Measurements from ENCODE around the gene RAB3C.

Gene RAB3C

GRCh38 chr5:58825441-58825840 lies 242.6 kb downstream of the RAB3C start:
- no peak for DNase-seq

- DNase-seq: no peak
Observed at GRCh38 chr5:58825899-58826298, 243.0 kb downstream of the RAB3C start.

DNA sequence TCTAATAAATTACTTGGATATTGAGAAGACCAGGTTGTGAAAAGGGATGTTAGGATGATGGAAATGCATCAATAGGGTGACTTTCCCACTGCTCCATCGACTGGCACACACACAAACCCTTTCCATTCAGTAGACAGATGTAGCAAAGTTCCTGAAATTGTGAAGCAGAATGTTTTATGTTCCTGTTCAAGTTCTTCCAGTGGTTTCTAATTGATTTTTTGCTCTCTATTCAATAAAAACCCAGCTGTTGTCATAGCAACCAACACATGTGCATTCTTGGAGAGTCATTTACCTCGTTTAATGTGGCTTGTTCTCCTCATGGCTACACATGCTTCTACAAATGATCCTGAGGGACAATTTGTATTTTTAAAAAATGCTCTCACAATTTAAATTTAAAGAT lies 244.6 kb downstream of the RAB3C start:
- no peak for DNase-seq

DNA sequence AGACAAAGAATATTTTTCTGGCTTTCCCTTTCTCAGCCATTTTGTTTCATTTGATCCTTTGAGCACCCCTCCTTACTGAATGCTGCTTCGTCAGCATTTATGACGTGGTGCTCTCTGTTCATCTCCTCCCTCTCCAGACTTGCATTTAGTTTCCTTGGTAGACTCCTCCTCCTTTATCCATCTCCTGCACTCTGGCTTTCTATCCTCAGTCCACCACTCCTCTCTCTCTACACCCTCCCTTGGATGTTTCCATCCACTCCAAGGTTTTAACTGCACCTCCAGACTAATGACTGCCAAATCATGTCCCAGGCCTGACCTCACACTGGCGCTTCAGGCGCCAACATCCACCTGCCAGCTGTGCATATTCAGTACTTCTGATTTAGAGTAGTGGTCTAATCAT lies 245.4 kb downstream of the RAB3C start:
- no peak for DNase-seq

GRCh38 chr5:58834242-58835225 lies 251.7 kb downstream of the RAB3C start:
- DNase-seq: no peak

DNA sequence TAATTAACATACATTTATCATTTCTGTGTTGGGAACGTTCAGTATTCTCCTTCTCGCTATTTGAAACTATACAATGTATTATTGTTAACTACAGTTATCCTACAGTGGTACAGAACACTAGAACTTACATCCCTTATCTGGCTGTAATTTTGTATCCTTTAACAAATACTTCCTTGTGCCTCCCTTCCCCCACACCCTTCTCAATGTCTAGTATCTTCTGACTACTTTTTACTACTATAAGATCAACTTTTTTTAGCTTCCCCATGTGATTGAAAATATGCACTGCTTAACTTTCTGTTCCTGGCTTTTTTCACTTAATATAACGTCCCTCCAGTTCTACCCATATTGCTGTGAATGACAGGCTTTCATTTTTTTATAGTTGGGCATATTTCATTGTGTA lies 253.5 kb downstream of the RAB3C start:
- DNase-seq: no peak

DNA sequence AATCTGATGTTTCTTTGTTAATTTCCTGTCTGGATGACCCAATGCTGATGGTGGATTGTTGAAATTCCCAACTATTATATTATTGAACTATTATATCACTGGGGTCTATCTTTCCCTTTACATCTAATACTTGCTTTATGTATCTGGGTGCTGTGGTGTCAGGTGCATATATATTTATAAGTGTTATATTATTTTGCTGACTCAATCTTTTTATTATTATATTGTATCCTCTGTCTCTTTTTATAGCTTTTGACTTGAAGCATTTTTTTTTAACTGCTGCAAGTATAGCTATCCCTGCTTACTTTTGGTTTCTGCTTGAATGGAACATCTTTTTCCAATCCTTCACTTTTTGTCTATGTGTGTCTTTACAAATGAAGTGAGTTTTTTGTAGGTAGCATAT lies 255.9 kb downstream of the RAB3C start:
- DNase-seq: no peak

DNA sequence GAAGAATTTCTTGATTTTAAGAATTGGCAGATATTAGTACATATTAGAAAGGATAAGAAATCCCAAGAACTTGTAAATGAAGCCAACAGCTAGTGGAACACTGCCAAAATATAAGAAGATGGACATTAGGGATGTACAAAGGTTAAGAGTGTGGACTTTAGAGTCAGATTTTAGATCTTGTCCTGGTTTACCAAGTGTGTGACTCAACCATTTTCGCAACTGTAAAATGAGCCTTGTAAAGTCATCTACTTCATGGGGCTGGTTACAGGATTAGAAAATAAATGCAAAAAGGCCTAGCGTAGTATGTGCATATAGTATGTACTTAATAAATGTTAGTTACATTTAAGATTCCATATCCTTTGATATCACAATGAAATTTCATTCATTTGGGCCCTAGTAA lies 260.0 kb downstream of the RAB3C start:
- no peak for DNase-seq

- DNase-seq: no peak
Observed at GRCh38 chr5:58844395-58844794, 261.5 kb downstream of the RAB3C start.

- DNase-seq: no peak
Observed at GRCh38 chr5:58847041-58847440, 264.2 kb downstream of the RAB3C start.

GRCh38 chr5:58849223-58849622 lies 266.3 kb downstream of the RAB3C start:
- DNase-seq: no peak

DNA sequence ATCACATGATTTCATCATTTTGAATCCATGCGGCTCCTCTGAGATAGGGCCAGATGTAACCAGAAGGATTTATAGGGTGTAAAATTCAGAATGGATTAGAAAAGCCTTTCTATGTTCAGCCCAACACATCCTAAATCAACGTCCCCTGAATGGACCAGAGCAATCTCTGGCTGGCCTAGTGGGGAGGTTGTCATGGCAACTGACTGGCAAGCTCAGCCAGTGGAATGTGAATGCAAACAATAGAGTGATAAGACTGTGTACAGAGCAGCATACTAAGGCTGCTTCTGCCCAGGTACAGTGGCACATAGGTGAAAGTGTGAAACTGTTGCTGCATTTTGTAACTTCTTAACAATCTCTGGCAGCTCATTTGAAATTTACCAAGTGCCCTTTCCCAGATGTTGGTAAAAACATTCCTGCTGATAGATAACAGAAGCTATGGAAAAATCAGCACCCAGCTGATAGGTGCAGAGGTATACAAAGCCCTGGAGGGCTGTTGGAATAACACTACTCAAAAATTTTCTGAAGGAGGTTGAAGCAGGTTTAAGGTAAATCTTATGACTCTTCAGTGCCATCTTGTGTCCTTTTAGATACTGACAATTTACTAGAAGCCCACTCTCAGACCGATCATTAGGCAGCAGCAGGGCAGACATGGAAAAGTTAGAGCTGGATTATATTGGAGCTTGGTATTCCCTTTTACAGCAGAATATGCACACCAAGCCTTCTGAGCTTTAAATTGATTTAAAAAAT lies 267.2 kb downstream of the RAB3C start:
- DNase-seq: peak in 15 of 58 donors; percentile 0 to 22 (median 10)

- no peak for DNase-seq
Observed at GRCh38 chr5:58851153-58851552, 268.3 kb downstream of the RAB3C start.

DNA sequence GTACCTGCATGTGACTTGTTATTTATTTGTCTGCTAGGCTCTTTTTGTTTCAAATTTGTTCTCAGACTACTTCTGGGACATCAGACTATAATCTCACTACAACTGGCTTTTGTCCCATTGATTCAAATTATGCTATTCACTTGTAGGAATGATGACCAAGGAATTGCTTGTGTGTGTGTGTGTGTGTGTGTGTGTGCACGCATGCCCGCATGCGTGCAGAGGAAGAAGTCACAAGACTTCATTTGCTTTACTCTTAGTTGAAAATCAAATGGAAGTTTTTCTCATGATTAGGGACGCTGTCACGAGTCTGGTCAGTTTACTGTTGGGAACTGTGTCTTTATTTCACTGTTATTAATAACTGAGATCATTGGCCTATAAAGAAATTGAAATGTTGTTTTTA lies 268.7 kb downstream of the RAB3C start:
- DNase-seq: no peak

DNA sequence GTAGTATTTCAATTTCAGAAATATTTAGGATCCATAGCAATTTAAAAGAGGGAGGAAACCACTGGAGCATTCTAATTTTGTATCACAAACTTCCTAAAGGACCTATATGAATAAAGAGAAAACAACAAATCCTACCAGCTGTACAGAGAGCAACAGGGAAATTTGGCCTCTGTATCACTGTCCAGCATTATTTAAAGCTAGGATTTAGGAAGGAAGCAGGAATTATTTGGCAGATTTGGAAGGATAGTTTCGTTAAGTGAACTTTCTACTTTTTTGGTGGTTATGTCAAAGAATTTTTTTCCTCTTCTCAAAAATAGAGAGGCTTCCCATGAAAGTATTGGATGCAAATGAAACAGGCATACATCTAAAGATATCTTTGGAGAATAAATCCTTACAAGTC lies 269.7 kb downstream of the RAB3C start:
- no peak for DNase-seq

DNA sequence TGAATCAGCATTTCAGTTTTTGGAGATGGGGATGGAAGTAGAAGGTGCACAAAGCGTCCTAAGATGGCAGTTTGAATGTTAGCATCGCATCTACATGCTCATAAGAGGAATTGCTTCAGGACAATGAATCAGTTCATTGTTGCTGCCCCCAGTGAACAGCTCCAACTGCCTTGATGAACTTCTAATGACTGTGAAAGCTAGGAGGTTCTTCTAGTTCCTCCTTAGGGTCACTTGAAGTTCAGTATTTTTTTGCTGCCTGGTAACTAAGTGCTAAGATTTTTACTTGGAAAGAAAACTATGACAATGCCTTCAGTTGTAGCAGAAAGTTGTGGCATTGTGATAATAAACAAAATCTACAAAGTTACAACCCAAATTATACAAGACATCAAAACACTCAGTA lies 271.6 kb downstream of the RAB3C start:
- no peak for DNase-seq

DNA sequence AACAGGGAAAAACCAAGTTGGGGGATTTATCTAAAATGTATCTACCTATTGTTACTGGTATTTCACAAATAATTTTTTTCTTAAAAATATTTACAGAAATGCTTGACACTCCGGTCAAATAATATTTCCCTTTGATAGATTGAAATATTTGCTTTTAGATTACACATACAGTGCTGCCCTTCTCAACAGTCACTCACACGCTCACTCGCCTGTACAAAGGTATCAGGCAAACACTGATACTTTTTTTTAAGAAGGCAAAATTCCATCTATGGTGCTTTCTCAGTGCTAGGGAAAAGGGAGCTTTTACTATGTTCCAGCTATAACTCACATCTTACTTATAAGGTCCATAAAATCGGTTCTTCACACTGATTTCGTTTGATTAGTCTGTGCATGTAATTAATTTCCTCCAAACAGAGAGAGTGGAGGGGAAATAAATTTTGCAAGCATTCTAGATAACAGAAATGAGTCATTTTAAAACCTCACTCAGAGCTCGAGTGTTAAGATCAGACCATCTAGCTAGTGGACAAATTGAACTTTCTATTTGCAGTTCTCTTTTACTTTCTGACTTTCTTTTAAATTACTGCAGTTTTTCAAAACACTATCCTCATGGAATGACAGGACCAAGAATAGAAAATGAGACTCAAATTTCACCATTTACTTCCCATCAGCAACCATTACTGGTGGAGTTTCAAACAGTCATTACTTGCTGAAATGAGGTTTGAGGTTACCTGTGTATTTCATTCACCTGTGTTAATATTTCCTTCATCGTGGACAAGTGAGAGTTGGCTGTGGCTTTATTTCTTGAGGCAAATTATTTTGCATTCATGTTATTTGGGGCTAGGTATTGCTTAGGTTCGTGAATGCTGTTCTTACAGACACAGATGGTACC lies 273.2 kb downstream of the RAB3C start:
- no peak for DNase-seq

GRCh38 chr5:58857609-58858008 lies 274.7 kb downstream of the RAB3C start:
- DNase-seq: no peak

DNA sequence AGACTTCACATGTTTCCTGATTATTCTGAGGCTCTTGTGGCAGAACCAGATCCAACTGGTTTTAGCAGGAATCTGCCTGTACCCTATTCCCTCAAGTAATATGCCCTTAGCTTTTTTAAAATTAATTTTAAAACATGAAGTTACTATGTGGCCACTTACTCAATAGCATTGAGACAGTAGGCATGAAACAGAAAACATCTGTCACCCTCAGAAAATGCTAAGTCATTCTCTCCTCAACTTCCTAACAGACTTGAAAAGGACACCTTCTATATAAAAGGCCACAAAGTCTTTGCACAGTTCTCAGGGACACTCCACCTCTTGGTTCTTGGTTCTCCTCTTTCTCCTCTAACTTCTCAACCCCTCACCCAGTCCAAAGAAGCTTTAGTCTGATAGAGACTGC lies 277.8 kb downstream of the RAB3C start:
- no peak for DNase-seq

DNA sequence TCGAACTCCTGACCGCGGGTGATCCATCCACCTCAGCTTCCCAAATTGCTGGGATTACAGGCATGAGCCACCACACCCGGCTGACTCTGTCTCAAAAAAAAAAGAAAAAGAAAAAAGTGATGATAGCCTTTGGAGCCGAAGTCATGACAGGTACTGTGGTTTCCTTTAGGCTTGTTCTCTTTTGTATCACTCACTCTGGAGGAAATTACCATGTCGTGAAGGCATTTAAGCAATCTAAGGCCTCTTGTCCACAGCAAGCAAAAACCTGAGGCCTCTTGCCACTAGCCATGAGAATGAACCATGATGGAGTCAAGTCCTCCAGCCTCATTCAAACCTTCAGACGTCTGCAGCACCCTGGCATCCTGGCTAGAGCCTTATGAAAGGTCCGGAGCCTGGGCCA lies 286.1 kb downstream of the RAB3C start:
- no peak for DNase-seq

DNA sequence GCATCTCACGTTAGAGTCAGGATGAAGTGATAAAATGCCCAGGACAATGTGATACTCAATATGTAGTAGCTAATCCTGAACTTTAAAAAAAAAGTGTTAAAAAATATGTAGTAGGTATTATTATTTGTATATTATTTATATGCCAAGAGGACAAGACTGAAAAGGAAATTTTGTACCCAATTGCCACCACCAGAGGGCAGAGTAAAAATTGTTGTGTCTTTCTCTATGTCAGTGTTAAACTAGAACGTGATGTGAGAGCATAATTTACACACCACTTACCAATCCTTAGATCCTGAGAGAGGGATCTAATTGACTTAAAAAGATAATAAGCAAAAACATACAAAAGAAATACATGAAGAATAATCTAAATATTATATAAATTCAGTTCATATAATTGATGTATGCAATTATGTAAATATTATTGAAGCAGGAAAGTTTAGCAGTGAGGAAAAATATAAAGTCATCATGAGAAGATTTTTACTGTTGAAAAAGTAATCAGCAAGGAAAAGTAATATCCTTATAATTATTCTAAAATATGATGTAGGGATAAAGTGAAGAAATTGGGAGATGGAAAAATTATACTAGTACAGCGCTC lies 288.9 kb downstream of the RAB3C start:
- peak in 1 of 58 donors; percentile 6 for DNase-seq

All from anterior cingulate cortex (tissue), 58 donors.